HepG2 (cell line): ENCODE measurements around the gene RPS13. TPM values are rescaled to one million over a fixed set of nuclear protein-coding genes. Genes with fewer than 3 reads are reported as not detected.

ENCODE experiments used
- AKAP8 ChIP-seq: sonication (generic); formaldehyde crosslinking; IDR thresholded peaks from 2 replicates; pipeline ENCODE4 v1.5.1; 2020; ENCODE audit warnings: mild to moderate bottlenecking, missing genetic modification reagents
- EZH2 ChIP-seq: conservative IDR thresholded peaks from 2 replicates; pipeline ENCODE4 v1.6.1; 2012; ENCODE audit warnings: mild to moderate bottlenecking, low read depth, low read length, moderate library complexity
- FOXP4 ChIP-seq: sonication (generic); formaldehyde crosslinking; IDR thresholded peaks from 2 replicates; pipeline ENCODE4 v1.4.0; 2020; ENCODE audit warnings: missing genetic modification reagents
- HDAC2 ChIP-seq: sonication (generic); formaldehyde crosslinking; IDR thresholded peaks from 2 replicates; pipeline ENCODE4 v1.4.0; 2020; ENCODE audit warnings: missing genetic modification reagents
- JDP2 ChIP-seq: sonication (generic); formaldehyde crosslinking; IDR thresholded peaks from 2 replicates; pipeline ENCODE4 v1.8.1; 2022; ENCODE audit warnings: missing genetic modification reagents, borderline replicate concordance
- KDM4B ChIP-seq: sonication (generic); formaldehyde crosslinking; IDR thresholded peaks from 2 replicates; pipeline ENCODE4 v1.4.0; 2020; ENCODE audit warnings: missing genetic modification reagents
- NR2F2 ChIP-seq: IDR thresholded peaks from 2 replicates; pipeline ENCODE4 v1.6.1; 2012; ENCODE audit warnings: low read depth, inconsistent platforms, borderline replicate concordance
- POLR2AphosphoS5 ChIP-seq: IDR thresholded peaks from 2 replicates; pipeline ENCODE4 v1.6.1; 2012; ENCODE audit warnings: low read depth, low read length
- REL ChIP-seq: sonication (generic); formaldehyde crosslinking; conservative IDR thresholded peaks from 2 replicates; pipeline ENCODE4 v1.8.0; 2022; ENCODE audit warnings: mild to moderate bottlenecking, missing genetic modification reagents, moderate library complexity
- TP53 ChIP-seq: sonication (generic); formaldehyde crosslinking; conservative IDR thresholded peaks from 2 replicates; pipeline ENCODE4 v1.4.0; 2020; ENCODE audit warnings: missing genetic modification reagents
- USF2 ChIP-seq, 2 experiments: sonication (generic) in 1 of 2; formaldehyde crosslinking in 1 of 2; IDR thresholded peaks; 2 replicates each; pipeline versions ENCODE4 v1.5.1 to v1.6.1; 2011 to 2020; ENCODE audit warnings: borderline replicate concordance in 1 of 2, low read depth in 1 of 2, low read length in 1 of 2, mild to moderate bottlenecking in 1 of 2, missing genetic modification reagents in 1 of 2, moderate library complexity in 1 of 2
- YEATS2 ChIP-seq: sonication (generic); formaldehyde crosslinking; IDR thresholded peaks from 2 replicates; pipeline ENCODE4 v1.4.0; 2020; ENCODE audit warnings: missing genetic modification reagents, borderline replicate concordance
- ZFAT ChIP-seq: sonication (generic); formaldehyde crosslinking; conservative IDR thresholded peaks from 2 replicates; pipeline ENCODE4 v1.8.1; 2023; ENCODE audit warnings: missing genetic modification reagents, inconsistent platforms
- ZKSCAN5 ChIP-seq: sonication (generic); formaldehyde crosslinking; IDR thresholded peaks from 2 replicates; pipeline ENCODE4 v1.5.1; 2020; ENCODE audit warnings: mild to moderate bottlenecking, missing genetic modification reagents
- ZNF34 ChIP-seq: sonication (generic); formaldehyde crosslinking; IDR thresholded peaks from 2 replicates; pipeline ENCODE4 v1.4.0; 2020; ENCODE audit warnings: mild to moderate bottlenecking, missing genetic modification reagents, borderline replicate concordance
- ZNF431 ChIP-seq: sonication (generic); formaldehyde crosslinking; IDR thresholded peaks from 2 replicates; pipeline ENCODE4 v1.9.0; 2022; ENCODE audit warnings: missing genetic modification reagents, low read depth, mild to moderate bottlenecking, borderline replicate concordance
- ZNF570 ChIP-seq: sonication (generic); formaldehyde crosslinking; IDR thresholded peaks from 2 replicates; pipeline ENCODE4 v1.4.0; 2020; ENCODE audit warnings: mild to moderate bottlenecking, missing genetic modification reagents, borderline replicate concordance
- ZNF674 ChIP-seq: sonication (generic); formaldehyde crosslinking; IDR thresholded peaks from 2 replicates; pipeline ENCODE4 v1.5.0; 2020; ENCODE audit warnings: low read depth, mild to moderate bottlenecking, missing genetic modification reagents
- ZNF749 ChIP-seq: sonication (generic); formaldehyde crosslinking; IDR thresholded peaks from 2 replicates; pipeline ENCODE4 v1.8.0; 2022; ENCODE audit warnings: mild to moderate bottlenecking, missing genetic modification reagents, moderate library complexity, borderline replicate concordance
- ZSCAN30 ChIP-seq: sonication (generic); formaldehyde crosslinking; IDR thresholded peaks from 2 replicates; pipeline ENCODE4 v1.5.0; 2020; ENCODE audit warnings: mild to moderate bottlenecking, missing genetic modification reagents
- polyA plus RNA-seq, 8 experiments: library from polyadenylated mRNA; depleted of rRNA in 3 of 8; stranded (reverse) in 7 of 8; unstranded in 1 of 8; fragments of >200 nt; fragmentation: Illumina TruSeq in 4 of 8; extraction: Trizol in 4 of 8; gene quantifications; 2 replicates each; pipeline versions ENCODE4 v1.2.1 to v1.2.3, GENCODE V29; 2011 to 2016; ENCODE audit warnings: low read depth in 4 of 8, missing spikeins in 1 of 8, mixed read lengths in 1 of 8; ENCODE audit not compliant: insufficient read depth in 1 of 8
- total RNA-seq, 5 experiments: library from RNA; depleted of rRNA; stranded (reverse); fragments of >200 nt; fragmentation: Illumina TruSeq; extraction: Trizol; gene quantifications; 2 replicates each; pipeline ENCODE4 v1.2.3, GENCODE V29; 2016; ENCODE audit warnings: low read depth in 1 of 5
- TF ChIP-seq, protein P1 (sequence below): sonication (generic); formaldehyde crosslinking; IDR thresholded peaks from 2 replicates; pipeline ENCODE4 v1.8.0; 2022; ENCODE audit warnings: mild to moderate bottlenecking, missing genetic modification reagents, borderline replicate concordance

Gene RPS13
- total and polyA plus RNA-seq, 2 of the 13 experiments (the other 11 are each of a cell fraction or from before 2014, with no cell fraction given), result 1,542 to 2,245 TPM

- TF ChIP-seq USF2 (IDR thresholded peaks at IDR 0.05; ENCODE audit: low read depth, low read length) (no peak), USF2 (CRISPR knock-in tag; IDR thresholded peaks at IDR 0.05; ENCODE audit: borderline replicate concordance) (no peak), ZNF34 (CRISPR knock-in tag) (peak; percentile 83; the same call in 1 of the 2 replicates), EZH2 (no peak), ZSCAN30 (CRISPR knock-in tag) (no peak), AKAP8 (CRISPR knock-in tag) (no peak), FOXP4 (CRISPR knock-in tag) (peak; percentile 74), ZNF570 (CRISPR knock-in tag) (no peak), HDAC2 (CRISPR knock-in tag) (peak; percentile 93), YEATS2 (CRISPR knock-in tag) (peak; percentile 99), NR2F2 (peak; percentile 46; the same call in 1 of the 2 replicates), ZNF431 (CRISPR knock-in tag) (peak; percentile 84; the same call in 1 of the 2 replicates), JDP2 (CRISPR knock-in tag) (0 out of 2 replicates have a peak, but pooled peaks have one; percentile 50), ZNF674 (CRISPR knock-in tag) (no peak), ZFAT (CRISPR knock-in tag) (no peak), ZKSCAN5 (CRISPR knock-in tag) (no peak), TP53 (CRISPR knock-in tag) (no peak), POLR2AphosphoS5 (peak; percentile 98), ZNF749 (CRISPR knock-in tag) (peak; percentile 38; the same call in 1 of the 2 replicates), KDM4B (CRISPR knock-in tag) (no peak), REL (CRISPR knock-in tag) (peak; percentile 82; the same call in 1 of the 2 replicates)
- TF ChIP-seq, protein P1, sequence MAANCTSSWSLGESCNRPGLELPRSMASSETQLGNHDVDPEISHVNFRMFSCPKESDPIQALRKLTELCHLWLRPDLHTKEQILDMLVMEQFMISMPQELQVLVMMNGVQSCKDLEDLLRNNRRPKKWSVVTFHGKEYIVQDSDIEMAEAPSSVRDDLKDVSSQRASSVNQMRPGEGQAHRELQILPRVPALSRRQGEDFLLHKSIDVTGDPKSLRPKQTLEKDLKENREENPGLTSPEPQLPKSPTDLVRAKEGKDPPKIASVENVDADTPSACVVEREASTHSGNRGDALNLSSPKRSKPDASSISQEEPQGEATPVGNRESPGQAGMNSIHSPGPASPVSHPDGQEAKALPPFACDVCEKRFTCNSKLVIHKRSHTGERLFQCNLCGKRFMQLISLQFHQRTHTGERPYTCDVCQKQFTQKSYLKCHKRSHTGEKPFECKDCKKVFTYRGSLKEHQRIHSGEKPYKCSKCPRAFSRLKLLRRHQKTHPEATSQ, result peak; percentile 93
Observed at GRCh38 chr11:17077520-17078401, at the start of gene RPS13 (continued).
